Karpas-422 (cell line): ENCODE data around the gene GPC6. TPM values are rescaled to one million over a fixed set of nuclear protein-coding genes. Genes with fewer than 3 reads are reported as not detected.

Experiments used
- DNase-seq: peaks from one replicate; pipeline ENCODE4 v3.0.0-alpha.2; 2015
- H2AFZ ChIP-seq: fragments of 200-600 bp; sonication (generic); 2 replicates; pipeline ENCODE4 v1.6.1; 2014; ENCODE audit warnings: antibody characterized with exemption, low read length, mixed read lengths
- H3K27ac ChIP-seq: fragments of 200-600 bp; sonication (generic); 2 replicates; pipeline ENCODE4 v1.5.1; 2014; ENCODE audit warnings: mild to moderate bottlenecking, low read length, moderate library complexity
- H3K27me3 ChIP-seq: fragments of 200-600 bp; sonication (generic); 2 replicates; pipeline ENCODE4 v1.6.1; 2014; ENCODE audit warnings: low read length, mixed read lengths
- H3K36me3 ChIP-seq: fragments of 200-600 bp; sonication (generic); 2 replicates; pipeline ENCODE4 v1.6.1; 2014; ENCODE audit warnings: low read length, mixed read lengths; ENCODE audit not compliant: insufficient read depth
- H3K4me1 ChIP-seq: fragments of 200-600 bp; sonication (generic); 2 replicates; pipeline ENCODE4 v1.6.1; 2014; ENCODE audit warnings: mild to moderate bottlenecking, low read length, mixed read lengths
- H3K4me2 ChIP-seq: fragments of 200-600 bp; sonication (generic); 2 replicates; pipeline ENCODE4 v1.6.1; 2014; ENCODE audit warnings: low read length, low read depth, mild to moderate bottlenecking; ENCODE audit not compliant: poor library complexity, severe bottlenecking
- H3K4me3 ChIP-seq: fragments of 200-600 bp; sonication (generic); 2 replicates; pipeline ENCODE4 v1.5.1; 2014; ENCODE audit warnings: mild to moderate bottlenecking, antibody characterized with exemption, low read length, mixed read lengths
- H3K79me2 ChIP-seq: fragments of 200-600 bp; sonication (generic); 2 replicates; pipeline ENCODE4 v1.6.1; 2014; ENCODE audit warnings: mild to moderate bottlenecking, low read length, mixed read lengths
- H3K9ac ChIP-seq: fragments of 200-600 bp; sonication (generic); 2 replicates; pipeline ENCODE4 v1.6.0; 2014; ENCODE audit warnings: low read length
- H3K9me2 ChIP-seq: fragments of 200-600 bp; sonication (generic), shearing (Covaris generic); replicated peaks from 2 replicates; pipeline ENCODE4 v1.6.0; 2014; ENCODE audit warnings: mild to moderate bottlenecking, low read length, moderate library complexity; ENCODE audit not compliant: insufficient read depth
- H3K9me3 ChIP-seq: fragments of 300-700, 200-600 bp; sonication (generic); 2 replicates; pipeline ENCODE4 v1.6.1; 2014; ENCODE audit warnings: low read length, mixed read lengths
- H4K20me1 ChIP-seq: fragments of 200-600 bp; sonication (generic); 2 replicates; pipeline ENCODE4 v1.6.1; 2014; ENCODE audit warnings: mild to moderate bottlenecking, antibody characterized with exemption, low read length, low read depth; ENCODE audit not compliant: insufficient read depth
- total RNA-seq: library from RNA; depleted of rRNA; stranded (reverse); fragments of >200 nt; shearing (Covaris generic); gene quantifications from 2 replicates; pipeline ENCODE4 v1.2.3, GENCODE V29; 2014; ENCODE audit warnings: low replicate concordance

Gene GPC6
- total RNA-seq, 1 experiment from 2014 or later: not detected

- Histone ChIP-seq H3K4me1 (no peaks in the 10 kb centered on the region), H3K36me3 (no peaks in the 10 kb centered on the region), H3K9me3 (no peaks in the 10 kb centered on the region), H3K9me2 (no peaks in the 10 kb centered on the region), H3K27ac (no peak overlapping the region), H3K4me3 (no peak overlapping the region), H3K79me2 (no peaks in the 10 kb centered on the region), H2AFZ (no peak overlapping the region), H3K4me2 (no peak overlapping the region), H3K9ac (no peak overlapping the region), H3K27me3 (no peaks in the 10 kb centered on the region), H4K20me1 (no peaks in the 10 kb centered on the region)
- no peak for DNase-seq
Observed at GRCh38 chr13:94344126-94344818, 1117.7 kb downstream of the GPC6 start.

- Histone ChIP-seq H3K4me1 (no peaks in the 10 kb centered on the region), H3K27me3 (no peaks in the 10 kb centered on the region), H3K27ac (no peak overlapping the region), H3K9ac (no peak overlapping the region), H3K36me3 (no peaks in the 10 kb centered on the region), H4K20me1 (no peaks in the 10 kb centered on the region), H3K4me3 (no peak overlapping the region), H3K4me2 (no peak overlapping the region), H2AFZ (no peak overlapping the region), H3K79me2 (no peaks in the 10 kb centered on the region), H3K9me3 (no peaks in the 10 kb centered on the region), H3K9me2 (no peaks in the 10 kb centered on the region)
- no peak for DNase-seq
Observed at GRCh38 chr13:94345374-94346195, 1119.0 kb downstream of the GPC6 start.

GRCh38 chr13:94346261-94347019, 1119.8 kb downstream of the GPC6 start:
- H3K79me2 ChIP-seq: no peaks in the 10 kb centered on the region
- no peak for DNase-seq
- H3K9ac ChIP-seq: no peak overlapping the region
- H3K9me3 ChIP-seq: no peaks in the 10 kb centered on the region
- H3K27me3 ChIP-seq: no peaks in the 10 kb centered on the region
- no peak overlapping the region for H2AFZ ChIP-seq
- no peaks in the 10 kb centered on the region for H4K20me1 ChIP-seq
- H3K4me2 ChIP-seq: no peak overlapping the region
- no peaks in the 10 kb centered on the region for H3K9me2 ChIP-seq
- no peak overlapping the region for H3K4me3 ChIP-seq
- H3K27ac ChIP-seq: no peak overlapping the region
- no peaks in the 10 kb centered on the region for H3K4me1 ChIP-seq
- no peaks in the 10 kb centered on the region for H3K36me3 ChIP-seq

- Histone ChIP-seq H3K9ac (no peak overlapping the region), H2AFZ (no peak overlapping the region), H3K9me2 (no peaks in the 10 kb centered on the region), H4K20me1 (no peaks in the 10 kb centered on the region), H3K9me3 (no peaks in the 10 kb centered on the region), H3K27me3 (no peaks in the 10 kb centered on the region), H3K79me2 (no peaks in the 10 kb centered on the region), H3K27ac (no peak overlapping the region), H3K4me2 (no peak overlapping the region), H3K4me1 (no peaks in the 10 kb centered on the region), H3K4me3 (no peak overlapping the region), H3K36me3 (no peaks in the 10 kb centered on the region)
- no peak for DNase-seq
Observed at GRCh38 chr13:94351292-94351990, 1124.8 kb downstream of the GPC6 start.

GRCh38 chr13:94352057-94352456, 1125.5 kb downstream of the GPC6 start:
- H4K20me1 ChIP-seq: no peaks in the 10 kb centered on the region
- no peaks in the 10 kb centered on the region for H3K4me1 ChIP-seq
- no peak for DNase-seq
- no peaks in the 10 kb centered on the region for H3K9me3 ChIP-seq
- no peaks in the 10 kb centered on the region for H3K79me2 ChIP-seq
- no peaks in the 10 kb centered on the region for H3K9me2 ChIP-seq
- H3K36me3 ChIP-seq: no peaks in the 10 kb centered on the region
- no peaks in the 10 kb centered on the region for H3K27me3 ChIP-seq
- H3K4me2 ChIP-seq: no peak overlapping the region
- no peak overlapping the region for H3K27ac ChIP-seq
- no peak overlapping the region for H3K4me3 ChIP-seq
- no peak overlapping the region for H2AFZ ChIP-seq
- no peak overlapping the region for H3K9ac ChIP-seq

- H3K36me3 ChIP-seq: no peaks in the 10 kb centered on the region
Observed at GRCh38 chr13:94353167-94353710, 1126.6 kb downstream of the GPC6 start.

GRCh38 chr13:94359875-94360274, 1133.3 kb downstream of the GPC6 start:
- Histone ChIP-seq H2AFZ (no peak overlapping the region), H3K4me2 (no peak overlapping the region), H3K36me3 (no peaks in the 10 kb centered on the region), H3K9ac (no peak overlapping the region), H3K79me2 (no peaks in the 10 kb centered on the region), H3K9me3 (no peaks in the 10 kb centered on the region), H4K20me1 (no peaks in the 10 kb centered on the region), H3K27ac (no peak overlapping the region), H3K4me3 (no peak overlapping the region), H3K9me2 (no peaks in the 10 kb centered on the region), H3K27me3 (no peaks in the 10 kb centered on the region), H3K4me1 (no peaks in the 10 kb centered on the region)
- DNase-seq: no peak

More at GRCh38 chr13:94353167-94353710, 1126.6 kb downstream of the GPC6 start:
- H3K9me2 ChIP-seq: no peaks in the 10 kb centered on the region
- DNase-seq: no peak
- H4K20me1 ChIP-seq: no peaks in the 10 kb centered on the region
- no peaks in the 10 kb centered on the region for H3K27me3 ChIP-seq
- no peak overlapping the region for H3K9ac ChIP-seq
- no peak overlapping the region for H3K27ac ChIP-seq
- no peaks in the 10 kb centered on the region for H3K79me2 ChIP-seq
- H3K9me3 ChIP-seq: no peaks in the 10 kb centered on the region
- H3K4me3 ChIP-seq: no peak overlapping the region
- H2AFZ ChIP-seq: no peak overlapping the region
- H3K4me2 ChIP-seq: no peak overlapping the region
- H3K4me1 ChIP-seq: no peaks in the 10 kb centered on the region
